Gastrocnemius medialis (tissue), 4 donors: ENCODE data around the gene PDS5A. TPM values are rescaled to one million over a fixed set of nuclear protein-coding genes. Genes with fewer than 3 reads are reported as not detected.

Source experiments
- ATAC-seq, 2 donors: fragments of 150-250 bp; one replicate each; pipeline ENCODE4 v1.9.1; 2016
- DNase-seq, 2 donors: peaks; one replicate each; pipeline ENCODE4 v3.0.0-alpha.2; 2019
- H3K27ac ChIP-seq, 4 donors: fragments of 200-600 bp; sonication (generic); 1 replicate in 1 of 4; 2 replicates in 3 of 4; pipeline ENCODE4 v1.5.1; 2016 to 2018; ENCODE audit warnings: mild to moderate bottlenecking in 2 of 4, moderate library complexity in 1 of 4
- H3K27me3 ChIP-seq, 3 donors: fragments of 200-600 bp; sonication (generic) in 2 of 3; 1 replicate in 1 of 3; 2 replicates in 2 of 3; pipeline versions ENCODE4 v1.5.1 to v1.6.0; 2016 to 2019; ENCODE audit warnings: mild to moderate bottlenecking in 1 of 3, moderate library complexity in 1 of 3
- H3K36me3 ChIP-seq, 2 donors: fragments of 200-600 bp; sonication (generic) in 1 of 2; one replicate each; pipeline ENCODE4 v1.5.1; 2017 to 2018
- H3K4me1 ChIP-seq, 2 donors: fragments of 200-600 bp; sonication (generic) in 1 of 2; one replicate each; pipeline ENCODE4 v1.5.1; 2016 to 2017; ENCODE audit warnings: mild to moderate bottlenecking in 2 of 2
- H3K4me3 ChIP-seq, 4 donors: fragments of 200-600 bp; sonication (generic) in 3 of 4; 1 replicate in 1 of 4; 2 replicates in 3 of 4; pipeline ENCODE4 v1.5.1; 2016 to 2019; ENCODE audit warnings: mild to moderate bottlenecking in 2 of 4
- H3K9me3 ChIP-seq, 3 donors: fragments of 200-600 bp; sonication (generic) in 2 of 3; 1 replicate in 1 of 3; 2 replicates in 2 of 3; pipeline ENCODE4 v1.5.1; 2016 to 2019
- POLR2A ChIP-seq, 2 donors: fragments of 450-650 bp; IDR thresholded peaks; one replicate each; pipeline ENCODE4 v1.6.1; 2017; ENCODE audit warnings: antibody characterized with exemption in 2 of 2, mild to moderate bottlenecking in 2 of 2, moderate library complexity in 2 of 2
- in situ Hi-C, 4 donors: fragments of 200-750 bp; cut with MboI; loops; one replicate each; pipeline versions ENCODE4 v1.15.0 to v1.8.0; 2017; ENCODE audit warnings: low sequenced_read_pairs in 4 of 4
- intact Hi-C: fragments of 100-400 bp; cut with DNase I; formaldehyde crosslinking; loops from one replicate; pipeline ENCODE4 v1.15.1; 2023; ENCODE audit warnings: low total_unique reads
- total RNA-seq, 4 donors: library from RNA; depleted of rRNA; stranded (reverse); fragments of >200 nt; gene quantifications; one replicate each; pipeline versions ENCODE4 v1.1.0 to v1.2.3, GENCODE V29; 2016
- TF ChIP-seq, protein P1 (sequence below), 5 experiments: fragments of 450-650 bp in 3 of 5; fragments of 200-600 bp in 2 of 5; sonication (generic) in 2 of 5; IDR thresholded peaks in 4 of 5; conservative IDR thresholded peaks in 1 of 5; 1 replicate in 4 of 5; 2 replicates in 1 of 5; pipeline ENCODE4 v1.5.1; 2016 to 2019; ENCODE audit warnings: antibody characterized with exemption in 5 of 5, mild to moderate bottlenecking in 3 of 5, moderate library complexity in 3 of 5

Gene PDS5A
- total RNA-seq, 4 donors from 2014 or later = 28.3 to 40.6 (median 36.7) TPM

DNA sequence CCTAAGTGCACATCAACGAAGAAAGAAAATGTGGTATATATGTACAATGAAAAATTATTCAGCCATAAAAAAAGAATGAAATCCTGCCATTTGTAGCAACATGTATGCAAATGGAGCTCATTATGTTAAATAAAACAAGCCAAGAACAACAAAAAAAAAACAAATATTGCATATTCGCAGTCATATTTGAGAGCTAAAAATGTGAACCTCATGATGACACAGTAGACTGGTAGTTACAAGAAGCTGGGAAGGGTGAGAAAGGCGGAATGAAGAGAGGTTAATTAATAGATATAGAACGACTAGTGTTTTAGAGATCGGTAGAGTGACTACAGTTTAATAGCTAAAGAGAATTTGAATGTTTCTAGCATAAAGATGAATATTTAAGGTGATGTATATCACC is 89.2 kb downstream of the PDS5A start:
- Histone ChIP-seq H3K36me3 (peaks cover 0 to 37% of the 10 kb centered on the region in 2 donors), H3K27ac (no peak overlapping the region), H3K9me3 (no peaks in the 10 kb centered on the region), H3K4me3 (no peak overlapping the region), H3K27me3 (no peaks in the 10 kb centered on the region), H3K4me1 (no peaks in the 10 kb centered on the region)
- no peak for TF ChIP-seq POLR2A (IDR thresholded peaks at IDR 0.05)
- TF ChIP-seq, protein P1, sequence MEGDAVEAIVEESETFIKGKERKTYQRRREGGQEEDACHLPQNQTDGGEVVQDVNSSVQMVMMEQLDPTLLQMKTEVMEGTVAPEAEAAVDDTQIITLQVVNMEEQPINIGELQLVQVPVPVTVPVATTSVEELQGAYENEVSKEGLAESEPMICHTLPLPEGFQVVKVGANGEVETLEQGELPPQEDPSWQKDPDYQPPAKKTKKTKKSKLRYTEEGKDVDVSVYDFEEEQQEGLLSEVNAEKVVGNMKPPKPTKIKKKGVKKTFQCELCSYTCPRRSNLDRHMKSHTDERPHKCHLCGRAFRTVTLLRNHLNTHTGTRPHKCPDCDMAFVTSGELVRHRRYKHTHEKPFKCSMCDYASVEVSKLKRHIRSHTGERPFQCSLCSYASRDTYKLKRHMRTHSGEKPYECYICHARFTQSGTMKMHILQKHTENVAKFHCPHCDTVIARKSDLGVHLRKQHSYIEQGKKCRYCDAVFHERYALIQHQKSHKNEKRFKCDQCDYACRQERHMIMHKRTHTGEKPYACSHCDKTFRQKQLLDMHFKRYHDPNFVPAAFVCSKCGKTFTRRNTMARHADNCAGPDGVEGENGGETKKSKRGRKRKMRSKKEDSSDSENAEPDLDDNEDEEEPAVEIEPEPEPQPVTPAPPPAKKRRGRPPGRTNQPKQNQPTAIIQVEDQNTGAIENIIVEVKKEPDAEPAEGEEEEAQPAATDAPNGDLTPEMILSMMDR (IDR thresholded peaks at IDR 0.05 in 4 of 5, conservative IDR thresholded peaks at IDR 0.05 in 1 of 5) = no peak
- intact Hi-C loops (no loop called here), in situ Hi-C loops (no loop called here)
- DNase-seq (no peak), ATAC-seq (no peak)

DNA sequence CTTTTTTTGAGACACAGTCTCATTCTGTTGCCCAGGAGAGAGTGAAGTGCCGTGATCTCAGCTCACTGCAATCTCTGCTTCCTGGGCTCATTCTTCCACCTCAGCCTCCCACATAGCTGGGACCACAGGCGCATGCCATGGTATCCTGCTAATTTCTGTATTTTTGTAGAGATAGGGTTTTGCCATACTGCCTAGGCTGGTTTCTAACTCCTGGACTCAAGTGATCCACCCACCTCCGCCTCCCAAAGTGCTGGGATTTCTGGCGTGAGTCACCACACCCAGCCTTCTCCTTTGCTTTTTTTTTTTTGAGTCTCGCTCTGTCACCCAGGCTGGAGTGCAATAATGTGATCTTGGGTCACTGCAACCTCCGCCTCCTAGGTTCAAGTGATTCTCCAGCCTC is 94.1 kb downstream of the PDS5A start:
- H3K27me3 ChIP-seq = no peaks in the 10 kb centered on the region
- no peaks in the 10 kb centered on the region for H3K9me3 ChIP-seq
- intact Hi-C loops (no loop called here), in situ Hi-C loops (no loop called here)
- no peak overlapping the region for H3K4me3 ChIP-seq
- TF ChIP-seq, protein P1 (IDR thresholded peaks at IDR 0.05 in 4 of 5, conservative IDR thresholded peaks at IDR 0.05 in 1 of 5) = no peak
- no peak for TF ChIP-seq POLR2A (IDR thresholded peaks at IDR 0.05)
- no peak for DNase-seq
- no peak overlapping the region for H3K27ac ChIP-seq
- peaks cover 0 to 19% of the 10 kb centered on the region in 2 donors for H3K36me3 ChIP-seq
- ATAC-seq = no peak
- H3K4me1 ChIP-seq = no peaks in the 10 kb centered on the region

DNA sequence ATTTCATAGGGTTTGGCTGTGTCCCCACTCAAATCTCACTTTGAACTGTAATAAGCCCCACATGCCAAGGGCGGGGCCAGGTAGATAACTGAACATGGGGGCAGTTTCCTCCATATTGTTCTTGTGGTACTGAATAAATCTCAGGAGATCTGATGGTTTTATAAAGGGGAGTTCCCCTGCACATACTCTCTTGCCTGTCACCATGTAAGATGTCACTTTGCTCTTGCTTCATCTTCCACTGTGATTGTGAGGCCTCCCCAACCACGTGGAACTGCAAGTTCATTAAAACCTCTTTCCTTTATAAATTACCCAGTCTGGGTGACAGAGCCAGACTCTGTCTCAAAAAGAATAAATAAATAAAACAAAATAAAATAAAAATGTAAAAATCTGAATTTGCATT is 95.9 kb downstream of the PDS5A start:
- Histone ChIP-seq H3K36me3 (peaks cover 0 to 22% of the 10 kb centered on the region in 2 donors), H3K9me3 (no peaks in the 10 kb centered on the region), H3K4me3 (no peak overlapping the region), H3K27me3 (no peaks in the 10 kb centered on the region), H3K4me1 (no peaks in the 10 kb centered on the region), H3K27ac (no peak overlapping the region)
- intact Hi-C loops = no loop called here
- TF ChIP-seq, protein P1 (IDR thresholded peaks at IDR 0.05 in 4 of 5, conservative IDR thresholded peaks at IDR 0.05 in 1 of 5) = no peak
- no peak for TF ChIP-seq POLR2A (IDR thresholded peaks at IDR 0.05)
- ATAC-seq (no peak), DNase-seq (no peak)
- in situ Hi-C loops = no loop called here

DNA sequence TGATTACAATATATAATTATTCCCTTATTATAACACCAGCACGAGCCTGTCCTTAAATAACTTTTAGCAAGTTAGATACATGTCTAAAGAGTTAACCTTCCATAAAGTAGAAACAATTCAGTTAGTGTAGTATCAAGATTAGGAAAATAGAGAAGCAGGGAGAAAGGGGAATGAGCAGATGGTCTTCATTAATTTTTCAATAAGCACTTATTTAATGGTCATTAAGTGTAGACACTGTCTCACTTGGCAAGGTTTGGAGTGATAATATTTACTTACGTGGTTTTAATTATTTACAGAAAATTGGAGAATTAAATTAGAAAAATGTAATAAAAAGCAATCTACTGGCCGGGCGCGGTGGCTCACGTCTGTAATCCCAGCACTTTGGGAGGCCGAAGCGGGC is 99.7 kb downstream of the PDS5A start:
- ATAC-seq (no peak), DNase-seq (no peak)
- no peak overlapping the region for H3K4me3 ChIP-seq
- peaks cover 0 to 41% of the 10 kb centered on the region in 2 donors for H3K36me3 ChIP-seq
- no peak overlapping the region for H3K27ac ChIP-seq
- H3K27me3 ChIP-seq = no peaks in the 10 kb centered on the region
- TF ChIP-seq POLR2A (IDR thresholded peaks at IDR 0.05) = no peak
- TF ChIP-seq, protein P1 (IDR thresholded peaks at IDR 0.05 in 4 of 5, conservative IDR thresholded peaks at IDR 0.05 in 1 of 5) = no peak
- H3K4me1 ChIP-seq = no peaks in the 10 kb centered on the region
- intact Hi-C loops = no loop called here
- no peaks in the 10 kb centered on the region for H3K9me3 ChIP-seq
- in situ Hi-C loops = no loop called here

DNA sequence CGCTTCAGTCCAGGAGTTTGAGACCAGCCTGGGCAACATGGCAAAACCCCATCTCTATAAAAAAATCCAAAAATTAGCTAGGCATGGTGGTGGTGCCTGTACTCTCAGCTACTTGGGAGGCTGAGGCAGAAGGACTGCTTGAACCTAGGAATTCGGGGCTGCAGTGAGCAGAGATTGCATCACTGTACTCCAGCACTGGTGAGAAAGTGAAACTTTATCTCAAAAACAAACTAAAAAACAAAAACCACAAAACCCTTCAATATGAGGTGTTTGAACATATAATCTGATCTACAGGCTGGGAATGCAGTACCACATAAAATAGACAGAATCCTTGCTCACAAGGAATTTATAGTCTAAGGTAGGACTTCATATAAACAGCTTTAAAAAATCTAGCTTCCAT is 103.9 kb downstream of the PDS5A start:
- H3K4me3 ChIP-seq = no peak overlapping the region
- no peaks in the 10 kb centered on the region for H3K4me1 ChIP-seq
- H3K27me3 ChIP-seq = no peaks in the 10 kb centered on the region
- in situ Hi-C loops = no loop called here
- intact Hi-C loops = no loop called here
- no peaks in the 10 kb centered on the region for H3K9me3 ChIP-seq
- TF ChIP-seq, protein P1 (IDR thresholded peaks at IDR 0.05 in 4 of 5, conservative IDR thresholded peaks at IDR 0.05 in 1 of 5) = no peak
- no peak for TF ChIP-seq POLR2A (IDR thresholded peaks at IDR 0.05)
- DNase-seq (no peak), ATAC-seq (no peak)
- no peak overlapping the region for H3K27ac ChIP-seq
- peaks cover 0 to 50% of the 10 kb centered on the region in 2 donors for H3K36me3 ChIP-seq
